Measurements from ENCODE around the gene CNPY1.
"Not testable (repeated sequence)": the region's sequence is repeated elsewhere in the genome, so short reads cannot be mapped to it uniquely, and the experiment has no call there.

Gene CNPY1

GRCh38 chr7:155530601-155531000 is 15.8 kb downstream of the CNPY1 start:
- DNase-seq, result no peak

- DNase-seq, result no peak
Observed at GRCh38 chr7:155529845-155530244, 16.5 kb downstream of the CNPY1 start.

- DNase-seq, result no peak
Observed at GRCh38 chr7:155529346-155529745, 17.0 kb downstream of the CNPY1 start.

GRCh38 chr7:155527664-155528063 is 18.7 kb downstream of the CNPY1 start:
- no peak for DNase-seq

GRCh38 chr7:155526225-155526624 is 20.1 kb downstream of the CNPY1 start:
- DNase-seq, result no peak

- no peak for DNase-seq
Observed at GRCh38 chr7:155524018-155524556, 22.3 kb downstream of the CNPY1 start.

GRCh38 chr7:155523168-155523675 is 23.1 kb downstream of the CNPY1 start:
- DNase-seq, result no peak

GRCh38 chr7:155521743-155522398 is 24.5 kb downstream of the CNPY1 start:
- no peak for DNase-seq

- DNase-seq, result no peak
Observed at GRCh38 chr7:155521007-155521742, 25.2 kb downstream of the CNPY1 start.

- no peak for DNase-seq
Observed at GRCh38 chr7:155520114-155520513, 26.2 kb downstream of the CNPY1 start.

- not testable (repeated sequence) for DNase-seq
Observed at GRCh38 chr7:155519358-155519757, 27.0 kb downstream of the CNPY1 start.

GRCh38 chr7:155518633-155519032 is 27.7 kb downstream of the CNPY1 start:
- no peak for DNase-seq

GRCh38 chr7:155517969-155518368 is 28.4 kb downstream of the CNPY1 start:
- no peak for DNase-seq

- DNase-seq, result no peak
Observed at GRCh38 chr7:155517452-155517851, 28.9 kb downstream of the CNPY1 start.

GRCh38 chr7:155516466-155516865 is 29.9 kb downstream of the CNPY1 start:
- DNase-seq, result no peak

GRCh38 chr7:155515318-155515717 is 31.0 kb downstream of the CNPY1 start:
- DNase-seq, result no peak

- no peak for DNase-seq
Observed at GRCh38 chr7:155514296-155514695, 32.1 kb downstream of the CNPY1 start.

GRCh38 chr7:155513543-155514285 is 32.6 kb downstream of the CNPY1 start:
- DNase-seq, result no peak

- DNase-seq, result no peak
Observed at GRCh38 chr7:155512246-155512887, 34.0 kb downstream of the CNPY1 start.

GRCh38 chr7:155511702-155511996 is 34.7 kb downstream of the CNPY1 start:
- no peak for DNase-seq

- no peak for DNase-seq
Observed at GRCh38 chr7:155510975-155511701, 35.2 kb downstream of the CNPY1 start.

Measured in activated CD4-positive, alpha-beta T cell treated with anti-CD3 and anti-CD28 coated beads for 4 hours (primary cell).